GM04504 (cell line): Measurements from ENCODE around the gene MAGOH.
"Not testable (repeated sequence)": the region's sequence is repeated elsewhere in the genome, so short reads cannot be mapped to it uniquely, and the experiment has no call there.

Experiments used
- DNase-seq: peaks from one replicate; pipeline ENCODE4 v3.0.0-alpha.2; 2012; ENCODE audit warnings: low read depth

MAGOH gene

GRCh38 chr1:53186533-53186932, 51.8 kb downstream of the MAGOH start:
- DNase-seq = no peak

GRCh38 chr1:53185955-53186297, 52.4 kb downstream of the MAGOH start:
- DNase-seq = not testable (repeated sequence)

- no peak for DNase-seq
These were observed 55.0 kb downstream of the MAGOH start for GRCh38 chr1:53183095-53183990.

- no peak for DNase-seq
These were observed 55.6 kb downstream of the MAGOH start for GRCh38 chr1:53182716-53183094.

GRCh38 chr1:53182111-53182593, 56.2 kb downstream of the MAGOH start:
- DNase-seq = peak; percentile 53

GRCh38 chr1:53180951-53181350, 57.4 kb downstream of the MAGOH start:
- DNase-seq = no peak

GRCh38 chr1:53180226-53180625, 58.1 kb downstream of the MAGOH start:
- no peak for DNase-seq
